GM12878 (cell line): ENCODE data around the gene PDPK1. TPM values are rescaled to one million over a fixed set of nuclear protein-coding genes. Genes with fewer than 3 reads are reported as not detected.

Source experiments
- ATAC-seq: fragments of 200-7000 bp; cut with Tn5 transposase; 3 replicates; pipeline ENCODE4 v1.9.1; 2020; ENCODE audit warnings: mild to moderate bottlenecking, moderate library complexity
- BruUV-seq: library from RNA; stranded (reverse); fragments of 400-500 nt; replicated peaks from 2 replicates; lab custom pipeline; 2021; lab: Mats Ljungman, UMichigan
- CTCF ChIA-PET: fragments of 300-600 bp; sonication (Branson Sonifier 250); formaldehyde crosslinking; extraction: SDS; loops from one replicate; lab custom pipeline; 2021; ENCODE audit warnings: inconsistent platforms; lab: Yijun Ruan, JAX
- POLR2A ChIA-PET: fragments of 350-600 bp; formaldehyde crosslinking; extraction: SDS; loops from one replicate; lab custom pipeline; 2021; ENCODE audit warnings: inconsistent platforms; lab: Charles Lee
- RAD21 ChIA-PET: fragments of 300-600 bp; sonication (Branson Sonifier 250); formaldehyde crosslinking; loops from one replicate; lab custom pipeline; 2023; ENCODE audit warnings: antibody characterized with exemption; ENCODE audit not compliant: unreplicated experiment; lab: Charles Lee
- SMC1A ChIA-PET: fragments of 300-600 bp; sonication (Branson Sonifier 250); formaldehyde crosslinking; loops from one replicate; lab custom pipeline; 2023; ENCODE audit not compliant: unreplicated experiment, uncharacterized antibody; lab: Charles Lee
- DNase-seq: peaks from one replicate; pipeline ENCODE4 v3.0.0-alpha.2; 2011; ENCODE audit warnings: low read depth, low spot score
- FAIRE-seq: peaks from 3 replicates; lab custom pipeline; 2011; peaks lifted over from hg19 to GRCh38; lab: Jason Lieb, UNC
- H2AFZ ChIP-seq: 2 replicates; pipeline ENCODE4 v1.6.0; 2011; ENCODE audit warnings: low read depth, low read length, control low read depth; ENCODE audit not compliant: control insufficient read depth
- H3K27ac ChIP-seq: 2 replicates; pipeline ENCODE4 v1.5.1; 2011; ENCODE audit warnings: control low read depth; ENCODE audit not compliant: control insufficient read depth, insufficient read depth
- H3K27me3 ChIP-seq, 2 experiments: replicated peaks in 1 of 2; 2 replicates each; pipeline versions ENCODE4 v1.6.0 to v1.6.1; 2011; ENCODE audit warnings: low read length in 1 of 2; ENCODE audit not compliant: control insufficient read depth in 2 of 2, insufficient read depth in 2 of 2
- H3K36me3 ChIP-seq, 2 experiments: 2 replicates each; pipeline ENCODE4 v1.5.1; 2011; ENCODE audit warnings: low read length in 1 of 2; ENCODE audit not compliant: control insufficient read depth in 2 of 2, insufficient read depth in 2 of 2
- H3K4me1 ChIP-seq: 2 replicates; pipeline ENCODE4 v1.6.1; 2011; ENCODE audit warnings: mild to moderate bottlenecking, low read length, moderate library complexity, mixed read lengths; ENCODE audit not compliant: control insufficient read depth, insufficient read depth
- H3K4me2 ChIP-seq: 2 replicates; pipeline ENCODE4 v1.6.0; 2011; ENCODE audit warnings: control low read depth; ENCODE audit not compliant: control insufficient read depth, insufficient read depth
- H3K4me3 ChIP-seq: fragments of 200-600 bp; sonication (generic); 2 replicates; pipeline ENCODE4 v1.5.1; 2016
- H3K79me2 ChIP-seq: 2 replicates; pipeline ENCODE4 v1.6.0; 2011; ENCODE audit warnings: low read length; ENCODE audit not compliant: control insufficient read depth, insufficient read depth
- H3K9ac ChIP-seq: 2 replicates; pipeline ENCODE4 v1.8.0; 2011; ENCODE audit warnings: low read length, control low read depth, mixed read lengths; ENCODE audit not compliant: control insufficient read depth, insufficient read depth
- H3K9me3 ChIP-seq: replicated peaks from 3 replicates; pipeline ENCODE4 v1.5.1; 2011; ENCODE audit warnings: mild to moderate bottlenecking, low read length; ENCODE audit not compliant: control insufficient read depth, insufficient read depth
- H4K20me1 ChIP-seq: 2 replicates; pipeline ENCODE4 v1.6.0; 2011; ENCODE audit not compliant: control insufficient read depth, insufficient read depth
- CEBPZ ChIP-seq: fragments of 150-350 bp; IDR thresholded peaks from 2 replicates; pipeline ENCODE4 v1.6.1; 2016; ENCODE audit warnings: low read depth, low read length
- ESRRA ChIP-seq: IDR thresholded peaks from 2 replicates; pipeline ENCODE4 v1.6.1; 2012; ENCODE audit warnings: mild to moderate bottlenecking, low read length, improper control_type of control experiment
- ETV6 ChIP-seq, 2 experiments: fragments of 450-650 bp in 1 of 2; IDR thresholded peaks in 1 of 2; conservative IDR thresholded peaks in 1 of 2; 2 replicates each; pipeline ENCODE4 v1.6.1; 2014; ENCODE audit warnings: antibody characterized with exemption in 1 of 2, borderline replicate concordance in 1 of 2, low read depth in 1 of 2, mild to moderate bottlenecking in 1 of 2, moderate library complexity in 1 of 2
- HCFC1 ChIP-seq: fragments of 150-350 bp; IDR thresholded peaks from 2 replicates; pipeline ENCODE4 v1.6.1; 2014; ENCODE audit warnings: low read length
- KDM1A ChIP-seq: fragments of 200-600 bp; sonication (generic); IDR thresholded peaks from 2 replicates; pipeline ENCODE4 v1.6.1; 2016; ENCODE audit warnings: borderline replicate concordance
- MXI1 ChIP-seq: fragments of 150-350 bp; IDR thresholded peaks from 2 replicates; pipeline ENCODE4 v1.6.1; 2011; ENCODE audit warnings: low read depth, mild to moderate bottlenecking, inconsistent platforms, low read length, improper control_type of control experiment
- NFXL1 ChIP-seq: fragments of 450-650 bp; IDR thresholded peaks from 2 replicates; pipeline ENCODE4 v1.6.1; 2017; ENCODE audit warnings: antibody characterized with exemption, mild to moderate bottlenecking, borderline replicate concordance
- NR2F1 ChIP-seq: fragments of 450-650 bp; conservative IDR thresholded peaks from 2 replicates; pipeline ENCODE4 v1.6.1; 2017; ENCODE audit warnings: mild to moderate bottlenecking
- PAX5 ChIP-seq: IDR thresholded peaks from 2 replicates; pipeline ENCODE4 v1.6.1; 2011; ENCODE audit warnings: low read depth, low read length, borderline replicate concordance
- SMARCA5 ChIP-seq: fragments of 450-650 bp; IDR thresholded peaks from 2 replicates; pipeline ENCODE4 v1.6.1; 2017; ENCODE audit warnings: mild to moderate bottlenecking
- SUZ12 ChIP-seq: fragments of 200-600 bp; sonication (generic); IDR thresholded peaks from one replicate; pipeline ENCODE4 v1.6.1; 2018; ENCODE audit warnings: antibody characterized with exemption, mild to moderate bottlenecking; ENCODE audit not compliant: unreplicated experiment
- TAF1 ChIP-seq: IDR thresholded peaks from 2 replicates; pipeline ENCODE4 v1.6.1; 2011; ENCODE audit warnings: mild to moderate bottlenecking, low read depth, low read length, borderline replicate concordance
- TBL1XR1 ChIP-seq: IDR thresholded peaks from 2 replicates; pipeline ENCODE4 v1.6.1; 2012; ENCODE audit warnings: low read depth, low read length, improper control_type of control experiment
- ZNF217 ChIP-seq: fragments of 450-650 bp; IDR thresholded peaks from 2 replicates; pipeline ENCODE4 v1.6.1; 2017; ENCODE audit warnings: antibody characterized with exemption, mild to moderate bottlenecking
- ZNF384 ChIP-seq: IDR thresholded peaks from 2 replicates; pipeline ENCODE4 v1.6.1; 2012; ENCODE audit warnings: low read depth, mild to moderate bottlenecking, low read length, improper control_type of control experiment, borderline replicate concordance
- ZNF622 ChIP-seq: fragments of 450-650 bp; IDR thresholded peaks from 2 replicates; pipeline ENCODE4 v1.6.1; 2017; ENCODE audit warnings: mild to moderate bottlenecking, inconsistent platforms
- WGBS: methylation state at CpG from one replicate; pipeline ENCODE4 v1.1.6; 2016; ENCODE audit warnings: low lambda C conversion rate; ENCODE audit not compliant: insufficient replicate concordance, insufficient coverage; ENCODE audit errors: missing lambda C conversion rate; 5-methylcytosine and 5-hydroxymethylcytosine counted together
- in situ Hi-C: fragments of 300-500 bp; cut with MboI; formaldehyde crosslinking; loops from 9 replicates; pipeline ENCODE4 v1.14.3; 2018; ENCODE audit warnings: mixed read lengths
- intact Hi-C: fragments of 100-400 bp; cut with micrococcal nuclease; formaldehyde crosslinking; loops from one replicate; pipeline ENCODE4 v1.14.2; 2022; ENCODE audit not compliant: unreplicated experiment
- polyA plus RNA-seq, 11 experiments: library from polyadenylated mRNA; depleted of rRNA in 4 of 11; unstranded in 6 of 11; stranded (reverse) in 5 of 11; fragments of >200 nt; fragmentation: Nextera tagmentation in 4 of 11; fragmentation: Illumina TruSeq in 1 of 11; extraction: Ambion mirVana in 4 of 11; extraction: Trizol in 1 of 11; gene quantifications; 1 replicate in 1 of 11; 2 replicates in 10 of 11; pipeline versions ENCODE4 v1.2.1 to v1.2.3, GENCODE V29; 2011 to 2016; ENCODE audit warnings: inconsistent platforms in 2 of 11, missing spikeins in 2 of 11, low read depth in 1 of 11
- total RNA-seq, 4 experiments: library from RNA; depleted of rRNA in 3 of 4; stranded (reverse); fragments of >200 nt in 3 of 4; fragmentation: Illumina TruSeq in 1 of 4; extraction: Trizol in 1 of 4; gene quantifications; 2 replicates each; pipeline versions ENCODE4 v1.2.1 to v1.2.3, GENCODE V29; 2013 to 2021
- TF ChIP-seq, protein P1 (sequence below): fragments of 150-350 bp; IDR thresholded peaks from 2 replicates; pipeline ENCODE4 v1.6.1; 2014; ENCODE audit warnings: mild to moderate bottlenecking, low read depth, low read length

Gene PDPK1
- total and polyA plus RNA-seq, 10 of the 15 experiments (the other 5 are each of a cell fraction or from before 2014, with no cell fraction given): 3.9 to 41.3 (median 25.5) TPM

- SMC1A ChIA-PET: interaction anchor here (0.6 to 0.7 kb wide), 2 partner anchors 61 to 404 kb away, joined by 3 read pairs; partner anchors contain the start of gene TEDC2
- Histone ChIP-seq H3K36me3 (peaks cover 11 to 18% of the 10 kb centered on the region in 2 experiments; a peak in 3 of 4 replicates), H3K27ac (peak within 1 kb of the TSS; percentile 39; the same call in 1 of the 2 replicates), H3K79me2 (peaks cover 50% of the 10 kb centered on the region), H3K4me1 (peaks cover 17% of the 10 kb centered on the region), H3K9me3 (no peaks in the 10 kb centered on the region), H3K4me2 (peak within 1 kb of the TSS; percentile 92), H3K27me3 (no peaks in the 10 kb centered on the region), H2AFZ (no peak within 1 kb of the TSS), H4K20me1 (peaks cover 5% of the 10 kb centered on the region), H3K4me3 (peak within 1 kb of the TSS; percentile 71; the same call in 1 of the 2 replicates), H3K9ac (peak within 1 kb of the TSS; percentile 74)
- CTCF ChIA-PET: interaction anchor here (1.1 kb wide), 1 partner anchor 90 kb away, joined by 4 read pairs; no protein-coding TSS in a partner anchor
- POLR2A ChIA-PET: interaction anchor here (0.8 to 1.1 kb wide), 2 partner anchors 11 kb away, joined by 3 to 4 read pairs; partner anchors contain the start of gene CEMP1
- ATAC-seq (peak; percentile 76), FAIRE-seq (peak; percentile 71), DNase-seq (peak; percentile 34)
- intact Hi-C loops (no loop called here), in situ Hi-C loops (no loop called here)
- WGBS: 2% methylated on average over 8 of the region's 83 CpGs
- no TSS peak for BruUV-seq
- RAD21 ChIA-PET: no interaction called here
- TF ChIP-seq ETV6 (conservative IDR thresholded peaks at IDR 0.05 in 1 of 2, IDR thresholded peaks at IDR 0.05 in 1 of 2; ENCODE audit: borderline replicate concordance in 1 of 2, low read depth in 1 of 2): no peak
- no peak for TF ChIP-seq ZNF622
- TF ChIP-seq HCFC1: peak; percentile 65
- peak; percentile 77; the same call in 1 of the 2 replicates for TF ChIP-seq TBL1XR1
- no peak for TF ChIP-seq KDM1A
- peak; percentile 88 for TF ChIP-seq PAX5
- no peak for TF ChIP-seq SMARCA5
- no peak for TF ChIP-seq ZNF217
- TF ChIP-seq TAF1: peak; percentile 63
- TF ChIP-seq SUZ12: no peak
- TF ChIP-seq NFXL1: no peak
- TF ChIP-seq MXI1: peak; percentile 67
- 0 out of 2 replicates have a peak, but pooled peaks have one; percentile 30 for TF ChIP-seq NR2F1
- TF ChIP-seq CEBPZ: no peak
- TF ChIP-seq, protein P1, sequence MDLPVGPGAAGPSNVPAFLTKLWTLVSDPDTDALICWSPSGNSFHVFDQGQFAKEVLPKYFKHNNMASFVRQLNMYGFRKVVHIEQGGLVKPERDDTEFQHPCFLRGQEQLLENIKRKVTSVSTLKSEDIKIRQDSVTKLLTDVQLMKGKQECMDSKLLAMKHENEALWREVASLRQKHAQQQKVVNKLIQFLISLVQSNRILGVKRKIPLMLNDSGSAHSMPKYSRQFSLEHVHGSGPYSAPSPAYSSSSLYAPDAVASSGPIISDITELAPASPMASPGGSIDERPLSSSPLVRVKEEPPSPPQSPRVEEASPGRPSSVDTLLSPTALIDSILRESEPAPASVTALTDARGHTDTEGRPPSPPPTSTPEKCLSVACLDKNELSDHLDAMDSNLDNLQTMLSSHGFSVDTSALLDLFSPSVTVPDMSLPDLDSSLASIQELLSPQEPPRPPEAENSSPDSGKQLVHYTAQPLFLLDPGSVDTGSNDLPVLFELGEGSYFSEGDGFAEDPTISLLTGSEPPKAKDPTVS: no peak
- no peak for TF ChIP-seq ZNF384
- TF ChIP-seq ESRRA: no peak
Measured at GRCh38 chr16:2520097-2520783, 17.6 kb upstream of the PDPK1 start, which contains the start of gene AMDHD2. Gene AMDHD2, plus strand, starts transcription at chr16:2520371. Its CDS starts 88 bp downstream, at chr16:2520459.
